HCT116 (cell line): Measurements from ENCODE around the gene AHR.

Source experiments
- CEBPB ChIP-seq: IDR thresholded peaks from 2 replicates; pipeline ENCODE4 v1.6.1; 2012; ENCODE audit warnings: low read depth
- EZH2 ChIP-seq: fragments of 200-600 bp; sonication (generic); IDR thresholded peaks from 2 replicates; pipeline ENCODE4 v1.6.1; 2017; ENCODE audit warnings: antibody characterized with exemption, mixed run types
- JUND ChIP-seq: IDR thresholded peaks from 2 replicates; pipeline ENCODE4 v1.6.1; 2012
- POLR2A ChIP-seq: IDR thresholded peaks from 2 replicates; pipeline ENCODE4 v1.7.0; 2011; ENCODE audit warnings: borderline replicate concordance; ENCODE audit not compliant: insufficient read depth, insufficient read length; ENCODE audit errors: extremely low read depth
- POLR2AphosphoS5 ChIP-seq: IDR thresholded peaks from 2 replicates; pipeline ENCODE4 v1.6.1; 2011; ENCODE audit warnings: mild to moderate bottlenecking, low read depth, low read length, moderate library complexity
- RAD21 ChIP-seq: IDR thresholded peaks from 2 replicates; pipeline ENCODE4 v1.6.1; 2012; ENCODE audit warnings: low read depth, mild to moderate bottlenecking
- SIN3A ChIP-seq: IDR thresholded peaks from 2 replicates; pipeline ENCODE4 v1.6.1; 2012; ENCODE audit warnings: low read depth
- SP1 ChIP-seq: IDR thresholded peaks from 2 replicates; pipeline ENCODE4 v1.6.1; 2012; ENCODE audit warnings: low read depth
- TCF7L2 ChIP-seq: IDR thresholded peaks from 2 replicates; pipeline ENCODE4 v1.7.0; 2011; ENCODE audit warnings: borderline replicate concordance, inconsistent platforms; ENCODE audit not compliant: insufficient read depth, insufficient read length; ENCODE audit errors: extremely low read depth
- YY1 ChIP-seq: IDR thresholded peaks from 2 replicates; pipeline ENCODE4 v1.6.1; 2011; ENCODE audit warnings: low read length, low read depth, moderate library complexity, mild to moderate bottlenecking; ENCODE audit not compliant: insufficient replicate concordance; ENCODE audit errors: extremely low read depth
- TF ChIP-seq, protein P1 (sequence below), 3 experiments: fragments of 200-600 bp in 1 of 3; sonication (generic) in 1 of 3; IDR thresholded peaks in 2 of 3; conservative IDR thresholded peaks in 1 of 3; 2 replicates each; pipeline ENCODE4 v1.5.1; 2012 to 2017; ENCODE audit warnings: low read depth in 2 of 3, low read length in 2 of 3, antibody characterized with exemption in 1 of 3, borderline replicate concordance in 1 of 3, control low read depth in 1 of 3, mild to moderate bottlenecking in 1 of 3, mixed read lengths in 1 of 3, mixed run types in 1 of 3, moderate library complexity in 1 of 3; ENCODE audit not compliant: insufficient read depth in 1 of 3
- TF ChIP-seq, protein P2 (sequence below): IDR thresholded peaks from 2 replicates; pipeline ENCODE4 v1.6.1; 2012
- TF ChIP-seq, protein P3 (sequence below): IDR thresholded peaks from 2 replicates; pipeline ENCODE4 v1.6.1; 2011; ENCODE audit warnings: mild to moderate bottlenecking, low read length, moderate library complexity; ENCODE audit not compliant: insufficient replicate concordance; ENCODE audit errors: extremely low read depth

DNA sequence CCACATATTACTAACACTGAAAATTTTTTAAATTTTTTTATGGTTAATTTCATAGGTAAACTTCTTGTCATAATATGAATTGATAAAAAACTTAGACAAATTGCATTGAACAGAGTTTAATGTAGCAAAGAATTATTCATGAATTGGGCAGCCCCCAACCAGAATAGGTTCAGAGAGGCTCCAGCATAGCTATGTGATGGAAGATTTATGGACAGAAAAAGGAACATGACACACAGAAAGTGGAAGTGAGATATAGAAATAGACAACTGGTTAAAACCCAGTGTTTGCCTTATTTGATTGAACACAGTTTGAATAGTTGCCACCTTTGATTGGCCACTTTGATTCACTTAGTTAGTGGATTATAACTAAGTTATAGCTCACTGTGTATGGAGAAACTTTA is 87.2 kb downstream of the AHR start:
- TF ChIP-seq EZH2 (no peak), YY1 (no peak), JUND (no peak), RAD21 (no peak), SIN3A (no peak), POLR2AphosphoS5 (no peak), TCF7L2 (no peak), SP1 (no peak), CEBPB (no peak), POLR2A (no peak)
- TF ChIP-seq, protein P1, sequence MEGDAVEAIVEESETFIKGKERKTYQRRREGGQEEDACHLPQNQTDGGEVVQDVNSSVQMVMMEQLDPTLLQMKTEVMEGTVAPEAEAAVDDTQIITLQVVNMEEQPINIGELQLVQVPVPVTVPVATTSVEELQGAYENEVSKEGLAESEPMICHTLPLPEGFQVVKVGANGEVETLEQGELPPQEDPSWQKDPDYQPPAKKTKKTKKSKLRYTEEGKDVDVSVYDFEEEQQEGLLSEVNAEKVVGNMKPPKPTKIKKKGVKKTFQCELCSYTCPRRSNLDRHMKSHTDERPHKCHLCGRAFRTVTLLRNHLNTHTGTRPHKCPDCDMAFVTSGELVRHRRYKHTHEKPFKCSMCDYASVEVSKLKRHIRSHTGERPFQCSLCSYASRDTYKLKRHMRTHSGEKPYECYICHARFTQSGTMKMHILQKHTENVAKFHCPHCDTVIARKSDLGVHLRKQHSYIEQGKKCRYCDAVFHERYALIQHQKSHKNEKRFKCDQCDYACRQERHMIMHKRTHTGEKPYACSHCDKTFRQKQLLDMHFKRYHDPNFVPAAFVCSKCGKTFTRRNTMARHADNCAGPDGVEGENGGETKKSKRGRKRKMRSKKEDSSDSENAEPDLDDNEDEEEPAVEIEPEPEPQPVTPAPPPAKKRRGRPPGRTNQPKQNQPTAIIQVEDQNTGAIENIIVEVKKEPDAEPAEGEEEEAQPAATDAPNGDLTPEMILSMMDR (IDR thresholded peaks at IDR 0.05 in 2 of 3, conservative IDR thresholded peaks at IDR 0.05 in 1 of 3; ENCODE audit: borderline replicate concordance in 1 of 3, insufficient read depth in 1 of 3, low read depth in 2 of 3, low read length in 2 of 3): no peak
- TF ChIP-seq, protein P2, sequence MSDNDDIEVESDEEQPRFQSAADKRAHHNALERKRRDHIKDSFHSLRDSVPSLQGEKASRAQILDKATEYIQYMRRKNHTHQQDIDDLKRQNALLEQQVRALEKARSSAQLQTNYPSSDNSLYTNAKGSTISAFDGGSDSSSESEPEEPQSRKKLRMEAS: no peak
- TF ChIP-seq, protein P3, sequence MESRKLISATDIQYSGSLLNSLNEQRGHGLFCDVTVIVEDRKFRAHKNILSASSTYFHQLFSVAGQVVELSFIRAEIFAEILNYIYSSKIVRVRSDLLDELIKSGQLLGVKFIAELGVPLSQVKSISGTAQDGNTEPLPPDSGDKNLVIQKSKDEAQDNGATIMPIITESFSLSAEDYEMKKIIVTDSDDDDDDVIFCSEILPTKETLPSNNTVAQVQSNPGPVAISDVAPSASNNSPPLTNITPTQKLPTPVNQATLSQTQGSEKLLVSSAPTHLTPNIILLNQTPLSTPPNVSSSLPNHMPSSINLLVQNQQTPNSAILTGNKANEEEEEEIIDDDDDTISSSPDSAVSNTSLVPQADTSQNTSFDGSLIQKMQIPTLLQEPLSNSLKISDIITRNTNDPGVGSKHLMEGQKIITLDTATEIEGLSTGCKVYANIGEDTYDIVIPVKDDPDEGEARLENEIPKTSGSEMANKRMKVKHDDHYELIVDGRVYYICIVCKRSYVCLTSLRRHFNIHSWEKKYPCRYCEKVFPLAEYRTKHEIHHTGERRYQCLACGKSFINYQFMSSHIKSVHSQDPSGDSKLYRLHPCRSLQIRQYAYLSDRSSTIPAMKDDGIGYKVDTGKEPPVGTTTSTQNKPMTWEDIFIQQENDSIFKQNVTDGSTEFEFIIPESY: no peak
